Caco-2 (cell line): ENCODE results near the gene COX5A. TPM values are rescaled to one million over a fixed set of nuclear protein-coding genes. Genes with fewer than 3 reads are reported as not detected.
"Not testable (repeated sequence)": the region's sequence is repeated elsewhere in the genome, so short reads cannot be mapped to it uniquely, and the experiment has no call there.

ENCODE experiments used
- BruUV-seq: library from RNA; stranded (reverse); fragments of 400-500 nt; replicated peaks from 2 replicates; lab custom pipeline; 2021; lab: Mats Ljungman, UMichigan
- CTCF ChIA-PET: fragments of 300-600 bp; sonication (Branson Sonifier 250); formaldehyde crosslinking; loops from one replicate; lab custom pipeline; 2022; ENCODE audit warnings: antibody characterized with exemption; lab: Charles Lee
- POLR2A ChIA-PET: fragments of 300-600 bp; sonication (Branson Sonifier 250); formaldehyde crosslinking; loops from one replicate; lab custom pipeline; 2022; ENCODE audit warnings: antibody characterized with exemption; lab: Charles Lee
- DNase-seq, 2 experiments: peaks; one replicate each; pipeline versions ENCODE4 v3.0.0 to v3.0.0-alpha.2; 2020 to 2022
- H3K27me3 ChIP-seq: replicated peaks from 2 replicates; pipeline ENCODE4 v1.6.0; 2011; ENCODE audit warnings: low read length; ENCODE audit not compliant: control insufficient read depth, insufficient read depth
- H3K36me3 ChIP-seq: 2 replicates; pipeline ENCODE4 v1.5.1; 2011; ENCODE audit warnings: low read length; ENCODE audit not compliant: control insufficient read depth, insufficient read depth
- H3K4me1 ChIP-seq: fragments of 250-450 bp; sonication (Bioruptor Pico); 2 replicates; pipeline ENCODE4 v1.5.1; 2020; ENCODE audit warnings: mild to moderate bottlenecking
- H3K4me3 ChIP-seq: 2 replicates; pipeline ENCODE4 v1.5.1; 2011; ENCODE audit warnings: low read depth, mild to moderate bottlenecking, control low read depth, low read length
- H3K9me3 ChIP-seq: fragments of 250-450 bp; sonication (Bioruptor Pico); 2 replicates; pipeline ENCODE4 v1.5.1; 2020; ENCODE audit warnings: mild to moderate bottlenecking, moderate library complexity
- H3K27ac Mint-ChIP-seq: one replicate; pipeline ENCODE4 v1.8.0; 2022; ENCODE audit warnings: mixed read lengths; ENCODE audit not compliant: unreplicated experiment
- H3K27me3 Mint-ChIP-seq: one replicate; pipeline ENCODE4 v1.8.0; 2022; ENCODE audit warnings: mixed read lengths; ENCODE audit not compliant: insufficient read depth, unreplicated experiment
- H3K36me3 Mint-ChIP-seq: one replicate; pipeline ENCODE4 v1.8.0; 2022; ENCODE audit warnings: mild to moderate bottlenecking, mixed read lengths; ENCODE audit not compliant: insufficient read depth, unreplicated experiment
- H3K4me1 Mint-ChIP-seq: one replicate; pipeline ENCODE4 v1.8.0; 2022; ENCODE audit warnings: low read depth, mixed read lengths; ENCODE audit not compliant: unreplicated experiment
- H3K4me3 Mint-ChIP-seq: one replicate; pipeline ENCODE4 v1.8.0; 2022; ENCODE audit warnings: mild to moderate bottlenecking, moderate library complexity, mixed read lengths; ENCODE audit not compliant: unreplicated experiment
- H3K9me3 Mint-ChIP-seq: one replicate; pipeline ENCODE4 v1.8.0; 2022; ENCODE audit warnings: mixed read lengths; ENCODE audit not compliant: unreplicated experiment
- intact Hi-C: fragments of 100-400 bp; cut with micrococcal nuclease; formaldehyde crosslinking; loops from one replicate; pipeline ENCODE4 v1.10.0; 2022; ENCODE audit not compliant: unreplicated experiment
- total RNA-seq: library from RNA; stranded (reverse); gene quantifications from 2 replicates; pipeline ENCODE4 v1.2.3, GENCODE V29; 2022
- TF ChIP-seq, protein P1 (sequence below), 2 experiments: fragments of 200-600 bp in 1 of 2; IDR thresholded peaks; 1 replicate in 1 of 2; 2 replicates in 1 of 2; pipeline versions ENCODE4 v1.5.1 to v1.8.0; 2011 to 2022; ENCODE audit warnings: antibody characterized with exemption in 1 of 2, control low read depth in 1 of 2, inconsistent platforms in 1 of 2, low read depth in 1 of 2, low read length in 1 of 2, mild to moderate bottlenecking in 1 of 2, moderate library complexity in 1 of 2; ENCODE audit not compliant: insufficient read depth in 1 of 2, severe bottlenecking in 1 of 2, unreplicated experiment in 1 of 2

Gene COX5A
- total RNA-seq, 1 experiment from 2014 or later, result 318 TPM

DNA sequence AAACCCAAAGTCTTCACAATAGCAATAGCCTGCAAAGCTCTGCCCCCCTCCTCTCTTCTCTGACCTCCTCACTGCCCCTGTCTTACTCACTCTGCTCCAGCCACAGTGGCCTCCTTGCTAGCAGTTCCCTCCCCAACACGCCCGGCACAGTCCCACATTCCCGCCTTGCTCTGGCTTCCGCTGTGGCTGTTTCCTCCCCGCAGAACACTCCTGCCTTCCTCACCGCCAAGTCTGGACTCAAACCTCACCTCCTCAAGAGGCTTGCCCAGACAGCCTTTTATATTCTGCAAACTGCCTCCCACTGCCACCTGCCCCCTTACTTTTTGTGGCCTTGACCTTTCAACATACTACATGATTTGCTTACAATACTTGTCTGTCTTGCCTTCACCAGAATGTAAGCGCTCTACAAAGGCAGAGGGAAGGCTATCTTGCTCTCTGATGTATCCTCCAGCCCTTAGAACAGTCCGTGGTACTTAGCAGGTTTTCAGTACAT is 48.4 kb downstream of the COX5A start:
- Mint-ChIP-seq H3K36me3 (peaks cover 26% of the 10 kb centered on the region), H3K4me3 (peak overlapping the region; percentile 75), H3K27me3 (no peaks in the 10 kb centered on the region), H3K9me3 (no peaks in the 10 kb centered on the region), H3K27ac (peak overlapping the region; percentile 64), H3K4me1 (peaks cover 16% of the 10 kb centered on the region)
- ChIA-PET POLR2A (interaction anchor here (0.6 to 1.4 kb wide), 3 partner anchors 12 to 19 kb away, joined by 3 to 13 read pairs (median 5); partner anchors contain the start of gene FAM219B), CTCF (interaction anchor here (0.7 to 2.6 kb wide), 4 partner anchors 12 to 118 kb away, joined by 3 to 22 read pairs (median 4); no protein-coding TSS in a partner anchor)
- no peaks in the 10 kb centered on the region for H3K9me3 ChIP-seq
- TF ChIP-seq, protein P1, sequence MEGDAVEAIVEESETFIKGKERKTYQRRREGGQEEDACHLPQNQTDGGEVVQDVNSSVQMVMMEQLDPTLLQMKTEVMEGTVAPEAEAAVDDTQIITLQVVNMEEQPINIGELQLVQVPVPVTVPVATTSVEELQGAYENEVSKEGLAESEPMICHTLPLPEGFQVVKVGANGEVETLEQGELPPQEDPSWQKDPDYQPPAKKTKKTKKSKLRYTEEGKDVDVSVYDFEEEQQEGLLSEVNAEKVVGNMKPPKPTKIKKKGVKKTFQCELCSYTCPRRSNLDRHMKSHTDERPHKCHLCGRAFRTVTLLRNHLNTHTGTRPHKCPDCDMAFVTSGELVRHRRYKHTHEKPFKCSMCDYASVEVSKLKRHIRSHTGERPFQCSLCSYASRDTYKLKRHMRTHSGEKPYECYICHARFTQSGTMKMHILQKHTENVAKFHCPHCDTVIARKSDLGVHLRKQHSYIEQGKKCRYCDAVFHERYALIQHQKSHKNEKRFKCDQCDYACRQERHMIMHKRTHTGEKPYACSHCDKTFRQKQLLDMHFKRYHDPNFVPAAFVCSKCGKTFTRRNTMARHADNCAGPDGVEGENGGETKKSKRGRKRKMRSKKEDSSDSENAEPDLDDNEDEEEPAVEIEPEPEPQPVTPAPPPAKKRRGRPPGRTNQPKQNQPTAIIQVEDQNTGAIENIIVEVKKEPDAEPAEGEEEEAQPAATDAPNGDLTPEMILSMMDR (IDR thresholded peaks at IDR 0.05; ENCODE audit: insufficient read depth in 1 of 2, low read depth in 1 of 2, low read length in 1 of 2, severe bottlenecking in 1 of 2, unreplicated experiment in 1 of 2), result no peak
- intact Hi-C loops, result no loop called here
- BruUV-seq, result no TSS peak
- DNase-seq, result peak in 1 of 2 experiments; percentile 23
- no peaks in the 10 kb centered on the region for H3K36me3 ChIP-seq
- H3K4me3 ChIP-seq, result peak overlapping the region; percentile 95
- no peaks in the 10 kb centered on the region for H3K27me3 ChIP-seq
- H3K4me1 ChIP-seq, result peaks cover 11% of the 10 kb centered on the region; the same call in 1 of the 2 replicates

DNA sequence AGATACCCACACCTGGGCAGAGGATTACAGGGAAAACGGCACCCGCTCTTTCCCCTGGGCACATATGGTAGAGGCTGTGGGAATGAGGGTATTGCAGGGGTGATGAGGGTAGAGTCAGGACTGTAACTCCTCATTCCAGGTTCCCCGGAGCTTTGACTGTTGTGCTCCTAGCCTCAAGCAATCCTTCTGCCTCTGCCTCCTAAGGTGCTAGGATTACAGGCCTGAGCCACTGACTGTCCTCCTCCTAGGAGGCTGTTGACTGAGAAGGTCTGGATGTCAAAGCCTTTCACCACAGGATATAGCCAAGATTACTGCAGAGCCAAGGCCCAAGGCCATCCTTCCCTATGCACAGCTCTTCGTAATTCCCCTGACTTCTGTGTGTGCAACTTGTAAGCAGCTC is 49.2 kb downstream of the COX5A start:
- Histone ChIP-seq H3K4me3 (no peak overlapping the region), H3K36me3 (no peaks in the 10 kb centered on the region), H3K27me3 (no peaks in the 10 kb centered on the region), H3K4me1 (peaks cover 11% of the 10 kb centered on the region; the same call in 1 of the 2 replicates), H3K9me3 (no peaks in the 10 kb centered on the region)
- Mint-ChIP-seq H3K27ac (peak overlapping the region; percentile 64), H3K9me3 (no peaks in the 10 kb centered on the region), H3K36me3 (peaks cover 24% of the 10 kb centered on the region), H3K27me3 (no peaks in the 10 kb centered on the region), H3K4me1 (peaks cover 17% of the 10 kb centered on the region), H3K4me3 (peak overlapping the region; percentile 75)
- no peak for DNase-seq
- intact Hi-C loops, result no loop called here
- POLR2A ChIA-PET, result no interaction called here
- no TSS peak for BruUV-seq
- TF ChIP-seq, protein P1 (IDR thresholded peaks at IDR 0.05; ENCODE audit: insufficient read depth in 1 of 2, low read depth in 1 of 2, low read length in 1 of 2, severe bottlenecking in 1 of 2, unreplicated experiment in 1 of 2), result no peak
- CTCF ChIA-PET, result interaction anchor here (2.6 kb wide), 1 partner anchor 13 kb away, joined by 22 read pairs; no protein-coding TSS in a partner anchor

DNA sequence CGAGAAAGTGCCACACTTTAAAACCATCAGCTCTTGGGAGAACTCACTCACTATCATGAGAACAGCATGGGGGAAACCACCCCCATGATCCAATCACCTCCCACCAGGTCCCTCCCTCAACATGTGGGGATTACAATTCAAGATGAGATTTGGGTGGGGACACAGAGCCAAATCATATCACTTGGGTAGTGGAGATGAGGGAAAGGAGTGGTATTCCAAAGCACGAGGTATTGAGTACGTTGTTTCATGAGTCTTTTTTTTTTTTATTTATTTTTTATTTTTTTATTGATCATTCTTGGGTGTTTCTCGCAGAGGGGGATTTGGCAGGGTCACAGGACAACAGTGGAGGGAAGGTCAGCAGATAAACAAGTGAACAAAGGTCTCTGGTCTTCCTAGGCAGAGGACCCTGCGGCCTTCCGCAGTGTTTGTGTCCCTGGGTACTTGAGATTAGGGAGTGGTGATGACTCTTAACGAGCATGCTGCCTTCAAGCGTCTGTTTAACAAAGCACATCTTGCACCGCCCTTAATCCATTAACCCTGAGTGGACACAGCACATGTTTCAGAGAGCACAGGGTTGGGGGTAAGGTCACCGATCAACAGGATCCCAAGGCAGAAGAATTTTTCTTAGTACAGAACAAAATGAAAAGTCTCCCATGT is 50.2 kb downstream of the COX5A start:
- H3K27me3 ChIP-seq, H3K27ac Mint-ChIP-seq, intact Hi-C loops, H3K4me3 Mint-ChIP-seq, POLR2A ChIA-PET, H3K36me3 ChIP-seq, H3K4me3 ChIP-seq, DNase-seq, BruUV-seq, H3K9me3 Mint-ChIP-seq, H3K9me3 ChIP-seq, H3K27me3 Mint-ChIP-seq: not testable (repeated sequence)
- CTCF ChIA-PET, result interaction anchor here (0.7 to 0.8 kb wide), 2 partner anchors 14 to 63 kb away, joined by 3 read pairs; no protein-coding TSS in a partner anchor
- peaks cover 14% of the 10 kb centered on the region for H3K36me3 Mint-ChIP-seq
- peaks cover 17% of the 10 kb centered on the region for H3K4me1 Mint-ChIP-seq
- H3K4me1 ChIP-seq, result peaks cover 11% of the 10 kb centered on the region; the same call in 1 of the 2 replicates
